BLaER1 (cell line): ENCODE results near the gene ZBP1.

Experiments used
- H3K27ac ChIP-seq: shearing (Covaris generic); formaldehyde crosslinking; 2 replicates; pipeline ENCODE4 v1.8.1; 2022
- H3K27me3 ChIP-seq: shearing (Covaris generic); formaldehyde crosslinking; 2 replicates; pipeline ENCODE4 v1.8.1; 2022
- H3K36me3 ChIP-seq: shearing (Covaris generic); formaldehyde crosslinking; 2 replicates; pipeline ENCODE4 v1.8.1; 2022
- H3K4me1 ChIP-seq: shearing (Covaris generic); formaldehyde crosslinking; 2 replicates; pipeline ENCODE4 v1.8.1; 2022
- H3K4me2 ChIP-seq: shearing (Covaris generic); formaldehyde crosslinking; 2 replicates; pipeline ENCODE4 v1.8.1; 2022
- H3K4me3 ChIP-seq: shearing (Covaris generic); formaldehyde crosslinking; 2 replicates; pipeline ENCODE4 v1.8.1; 2022
- H3K9ac ChIP-seq: shearing (Covaris generic); formaldehyde crosslinking; 2 replicates; pipeline ENCODE4 v1.8.1; 2022
- H3K9me3 ChIP-seq: shearing (Covaris generic); formaldehyde crosslinking; 2 replicates; pipeline ENCODE4 v1.8.1; 2022
- H4K20me1 ChIP-seq: shearing (Covaris generic); formaldehyde crosslinking; 2 replicates; pipeline ENCODE4 v1.8.1; 2022
- Cebpa-rat ChIP-seq: shearing (Covaris generic); IDR thresholded peaks from 2 replicates; pipeline ENCODE4 v1.8.1; 2022

ZBP1 gene, protein sequence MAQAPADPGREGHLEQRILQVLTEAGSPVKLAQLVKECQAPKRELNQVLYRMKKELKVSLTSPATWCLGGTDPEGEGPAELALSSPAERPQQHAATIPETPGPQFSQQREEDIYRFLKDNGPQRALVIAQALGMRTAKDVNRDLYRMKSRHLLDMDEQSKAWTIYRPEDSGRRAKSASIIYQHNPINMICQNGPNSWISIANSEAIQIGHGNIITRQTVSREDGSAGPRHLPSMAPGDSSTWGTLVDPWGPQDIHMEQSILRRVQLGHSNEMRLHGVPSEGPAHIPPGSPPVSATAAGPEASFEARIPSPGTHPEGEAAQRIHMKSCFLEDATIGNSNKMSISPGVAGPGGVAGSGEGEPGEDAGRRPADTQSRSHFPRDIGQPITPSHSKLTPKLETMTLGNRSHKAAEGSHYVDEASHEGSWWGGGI

DNA sequence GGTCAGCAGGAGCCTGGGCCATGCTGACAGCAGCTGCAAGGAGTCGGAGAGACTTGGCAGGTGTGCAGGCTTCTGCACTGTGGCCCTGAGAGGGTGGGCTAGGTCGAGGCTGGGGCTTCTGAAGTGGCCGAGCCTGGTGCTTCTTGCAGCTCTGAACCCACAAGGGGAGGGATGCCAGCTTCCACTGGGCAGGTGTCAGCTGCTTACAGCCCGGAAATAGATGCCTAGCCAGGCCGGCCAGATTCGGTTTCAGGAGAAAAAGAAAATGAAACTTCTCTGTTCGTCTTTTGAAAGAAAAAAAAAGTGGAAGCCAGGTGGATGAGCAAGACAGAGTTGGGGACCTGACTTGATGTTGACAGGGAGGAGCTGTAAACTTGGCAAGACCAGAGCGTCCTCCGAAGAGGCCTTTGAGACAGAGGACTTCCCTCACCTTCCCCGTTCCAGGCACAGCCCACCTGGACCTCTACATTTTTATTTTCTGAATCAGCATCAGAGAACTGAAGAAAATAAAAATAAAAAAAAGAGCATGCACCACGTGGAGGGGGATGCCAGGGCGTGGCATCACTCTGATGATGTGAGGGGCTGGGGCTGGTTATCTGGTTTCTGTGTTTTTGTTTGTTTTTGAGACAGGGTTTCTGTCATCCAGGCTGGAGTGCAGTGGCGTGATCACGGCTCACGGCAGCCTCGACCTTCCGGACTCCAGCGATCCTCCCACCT lies at the start of gene ZBP1:
TSS of gene ZBP1 (minus strand) at position 153 of the 717 bp plus-strand sequence. CDS start at position 22, 131 bp downstream.
- Histone ChIP-seq H3K4me1 (peaks cover 78% of the 10 kb centered on the region), H3K36me3 (no peaks in the 10 kb centered on the region), H3K4me2 (peak within 1 kb of the TSS; percentile 95), H3K4me3 (peak within 1 kb of the TSS; percentile 49), H3K27me3 (peaks cover 4% of the 10 kb centered on the region; the same call in 1 of the 2 replicates), H4K20me1 (peaks cover 19% of the 10 kb centered on the region), H3K9me3 (peaks cover 9% of the 10 kb centered on the region; the same call in 1 of the 2 replicates), H3K27ac (peak within 1 kb of the TSS; percentile 31; the same call in 1 of the 2 replicates), H3K9ac (0 out of 2 replicates have a peak within 1 kb of the TSS, but pooled peaks have one; percentile 12)
- no peak for TF ChIP-seq Cebpa-rat

DNA sequence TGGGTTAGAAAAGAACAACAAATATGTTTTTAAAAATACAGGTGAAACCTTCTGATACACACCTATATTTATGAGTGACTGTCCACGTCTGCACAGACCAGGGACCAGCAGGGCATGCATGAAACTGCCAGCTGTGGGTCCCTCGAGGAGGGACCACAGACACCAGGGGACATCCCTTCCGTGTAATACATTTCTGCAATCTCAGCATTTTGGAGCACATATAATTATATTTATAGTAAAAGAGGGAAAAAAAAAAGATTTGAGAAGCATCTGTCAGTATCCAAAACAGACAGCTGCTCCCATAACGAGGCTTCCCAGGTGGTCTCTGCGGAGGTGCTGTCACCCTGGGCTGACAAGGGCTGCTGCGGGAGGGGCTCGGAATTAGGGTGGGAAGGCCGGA lies 49.4 kb upstream of the ZBP1 start:
- H3K36me3 ChIP-seq, result peaks cover 5% of the 10 kb centered on the region; the same call in 1 of the 2 replicates
- H3K27ac ChIP-seq, result no peak overlapping the region
- peaks cover 100% of the 10 kb centered on the region for H3K4me1 ChIP-seq
- H3K27me3 ChIP-seq, result no peaks in the 10 kb centered on the region
- no peak for TF ChIP-seq Cebpa-rat
- no peak overlapping the region for H3K4me3 ChIP-seq
- H4K20me1 ChIP-seq, result peaks cover 89% of the 10 kb centered on the region
- H3K9ac ChIP-seq, result no peak overlapping the region
- peak overlapping the region; percentile 86 for H3K4me2 ChIP-seq
- H3K9me3 ChIP-seq, result no peaks in the 10 kb centered on the region

DNA sequence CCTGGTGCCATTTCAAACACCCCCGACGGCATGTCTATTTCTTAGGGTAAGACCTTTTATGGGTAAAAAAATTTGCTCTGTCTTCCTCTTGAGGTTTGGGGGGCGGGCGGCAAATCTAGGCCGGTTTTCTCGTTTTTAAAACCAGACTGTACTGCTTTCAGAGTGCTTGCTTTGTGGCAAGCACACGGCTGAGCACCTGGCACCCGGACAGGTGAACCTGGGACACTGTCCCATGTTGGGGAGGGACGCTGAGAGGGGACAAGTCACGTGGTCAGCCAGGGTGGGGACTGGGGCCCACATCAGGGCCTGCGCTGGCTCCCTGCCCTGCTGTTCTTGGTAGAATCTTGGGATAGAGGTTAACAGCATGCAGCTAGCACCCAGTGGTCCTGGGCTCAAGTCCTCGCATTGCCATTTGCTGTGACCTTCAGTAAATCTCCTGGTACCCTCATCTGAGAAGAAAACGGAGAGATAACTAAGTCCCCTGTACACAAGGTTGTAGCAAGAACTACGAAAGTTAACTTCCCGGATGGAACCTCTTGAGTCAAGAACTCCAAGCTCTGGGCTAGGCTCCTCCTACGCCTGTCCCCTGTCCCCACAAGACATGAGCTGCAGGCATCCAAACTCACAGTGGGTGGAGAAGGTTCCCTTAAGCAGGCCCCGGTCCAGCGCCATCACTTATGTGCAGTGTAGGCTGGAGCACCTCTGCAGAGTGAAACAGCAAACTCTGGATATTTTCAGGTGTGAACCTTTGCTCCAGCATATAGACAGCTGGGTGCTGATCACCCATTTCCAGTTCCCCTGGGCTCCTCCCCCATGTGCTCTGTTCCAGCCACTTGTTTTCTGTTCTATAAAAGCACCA lies 47.9 kb upstream of the ZBP1 start:
- H3K4me2 ChIP-seq, result peak overlapping the region; percentile 86
- peak overlapping the region; percentile 43; the same call in 1 of the 2 replicates for H3K9ac ChIP-seq
- no peaks in the 10 kb centered on the region for H3K9me3 ChIP-seq
- peaks cover 89% of the 10 kb centered on the region for H4K20me1 ChIP-seq
- peaks cover 100% of the 10 kb centered on the region for H3K4me1 ChIP-seq
- TF ChIP-seq Cebpa-rat, result no peak
- H3K36me3 ChIP-seq, result peaks cover 10% of the 10 kb centered on the region
- H3K27me3 ChIP-seq, result no peaks in the 10 kb centered on the region
- peak overlapping the region; percentile 69 for H3K27ac ChIP-seq
- H3K4me3 ChIP-seq, result peak overlapping the region; percentile 25; the same call in 1 of the 2 replicates

DNA sequence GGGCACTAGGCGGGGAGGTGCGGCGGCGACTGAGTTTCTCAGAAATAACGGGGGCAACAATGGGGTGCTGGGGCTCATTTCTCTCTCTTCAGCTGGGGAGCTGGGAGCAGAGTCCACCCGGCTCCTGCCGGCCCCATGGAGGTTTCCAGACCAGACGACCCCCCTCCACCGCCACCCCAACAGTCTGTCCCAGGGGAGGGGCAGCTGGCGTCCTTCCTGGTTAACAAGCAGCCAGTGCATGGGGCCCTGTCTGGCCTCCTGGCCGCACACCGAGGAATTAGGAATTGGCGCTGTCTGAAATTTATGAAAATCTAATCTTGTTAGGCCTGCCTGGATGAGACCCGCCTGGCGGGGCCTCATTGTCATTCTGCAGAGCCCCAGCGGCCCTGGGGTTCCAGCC lies 47.2 kb upstream of the ZBP1 start:
- H3K27ac ChIP-seq, result peak overlapping the region; percentile 69
- TF ChIP-seq Cebpa-rat, result no peak
- H3K4me1 ChIP-seq, result peaks cover 100% of the 10 kb centered on the region
- H3K36me3 ChIP-seq, result peaks cover 10% of the 10 kb centered on the region
- H4K20me1 ChIP-seq, result peaks cover 89% of the 10 kb centered on the region
- peak overlapping the region; percentile 86 for H3K4me2 ChIP-seq
- no peaks in the 10 kb centered on the region for H3K9me3 ChIP-seq
- H3K9ac ChIP-seq, result peak overlapping the region; percentile 43; the same call in 1 of the 2 replicates
- no peaks in the 10 kb centered on the region for H3K27me3 ChIP-seq
- H3K4me3 ChIP-seq, result peak overlapping the region; percentile 25; the same call in 1 of the 2 replicates

DNA sequence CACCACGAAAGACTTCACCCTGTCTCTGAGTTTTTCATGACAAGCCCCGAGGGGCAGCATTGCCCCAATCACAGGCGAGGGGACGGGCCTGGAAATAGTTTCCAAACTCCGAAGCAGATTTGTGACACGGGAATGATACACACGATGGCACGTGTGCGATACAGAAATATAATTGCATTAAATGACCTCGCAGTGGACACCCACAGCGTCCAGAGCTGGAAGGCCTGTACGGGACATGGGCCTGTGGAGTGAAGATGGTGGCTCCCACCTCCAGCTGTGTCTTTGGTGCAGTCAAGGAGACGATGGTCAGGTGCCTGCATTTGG lies 46.6 kb upstream of the ZBP1 start:
- Histone ChIP-seq H3K36me3 (peaks cover 10% of the 10 kb centered on the region), H3K27ac (peak overlapping the region; percentile 69; the same call in 1 of the 2 replicates), H3K27me3 (no peaks in the 10 kb centered on the region), H3K4me3 (peak overlapping the region; percentile 25; the same call in 1 of the 2 replicates), H4K20me1 (peaks cover 94% of the 10 kb centered on the region), H3K4me1 (peaks cover 100% of the 10 kb centered on the region), H3K9ac (peak overlapping the region; percentile 43; the same call in 1 of the 2 replicates), H3K9me3 (no peaks in the 10 kb centered on the region), H3K4me2 (peak overlapping the region; percentile 86)
- no peak for TF ChIP-seq Cebpa-rat

DNA sequence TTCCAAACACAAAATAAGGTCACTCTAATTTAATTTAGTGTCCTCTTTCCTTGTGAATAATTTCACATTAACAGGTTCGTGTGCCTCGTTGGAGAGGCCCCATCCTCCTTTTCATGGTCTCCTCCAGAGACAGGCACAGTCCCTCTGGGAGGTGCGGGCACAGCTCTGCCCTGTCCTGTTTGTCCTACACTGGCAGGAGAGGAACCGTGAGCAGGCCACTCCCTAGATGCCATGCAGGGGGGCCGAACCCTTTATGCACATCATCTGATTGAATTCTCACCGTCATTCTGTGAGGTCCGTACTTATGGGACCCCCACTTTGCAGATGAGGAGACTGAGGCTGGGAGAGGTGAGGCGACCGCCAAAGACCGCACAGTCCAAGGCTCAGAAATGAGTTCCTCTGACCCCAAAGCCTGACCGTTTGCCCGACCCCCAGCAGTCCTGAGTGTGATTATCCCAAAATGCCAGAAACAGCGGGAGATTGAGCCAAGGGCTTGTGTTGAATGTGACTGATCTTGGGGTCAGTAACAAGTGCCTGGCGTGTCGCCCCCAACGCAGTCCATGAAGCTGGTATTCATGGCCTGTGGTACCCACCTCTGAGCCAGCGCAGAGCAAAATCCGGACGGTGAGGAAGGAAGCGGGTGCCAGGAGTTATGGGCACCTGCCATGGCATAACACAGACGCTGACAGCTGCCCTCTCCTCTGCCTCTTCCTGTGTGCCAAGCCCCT lies 46.0 kb upstream of the ZBP1 start:
- peaks cover 10% of the 10 kb centered on the region for H3K36me3 ChIP-seq
- H3K27ac ChIP-seq, result peak overlapping the region; percentile 69
- peaks cover 94% of the 10 kb centered on the region for H4K20me1 ChIP-seq
- H3K4me3 ChIP-seq, result peak overlapping the region; percentile 25; the same call in 1 of the 2 replicates
- no peaks in the 10 kb centered on the region for H3K9me3 ChIP-seq
- H3K4me1 ChIP-seq, result peaks cover 100% of the 10 kb centered on the region
- 0 out of 2 replicates have a peak overlapping the region, but pooled peaks have one; percentile 43 for H3K9ac ChIP-seq
- TF ChIP-seq Cebpa-rat, result no peak
- no peaks in the 10 kb centered on the region for H3K27me3 ChIP-seq
- H3K4me2 ChIP-seq, result peak overlapping the region; percentile 86

DNA sequence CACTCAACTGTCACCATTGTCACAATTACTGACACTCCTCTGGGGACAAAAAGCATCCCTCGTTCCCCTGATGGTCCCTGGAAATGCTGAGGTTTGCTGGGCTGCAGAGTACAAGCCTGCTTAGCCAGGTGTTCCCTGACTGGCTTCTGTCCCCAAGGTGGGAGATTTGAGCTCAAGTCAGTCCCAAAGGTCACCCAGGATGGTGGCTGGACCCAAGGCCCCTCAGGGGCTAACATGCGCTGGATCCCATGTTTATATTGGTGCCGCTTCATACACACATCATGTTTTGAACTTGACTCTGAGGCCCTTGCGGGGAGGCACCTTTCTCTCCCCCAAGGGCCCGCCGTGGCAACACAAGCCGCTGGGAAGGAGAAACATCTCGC lies 45.4 kb upstream of the ZBP1 start:
- H3K9me3 ChIP-seq, result no peaks in the 10 kb centered on the region
- peaks cover 10% of the 10 kb centered on the region for H3K36me3 ChIP-seq
- no peaks in the 10 kb centered on the region for H3K27me3 ChIP-seq
- peak overlapping the region; percentile 86 for H3K4me2 ChIP-seq
- H3K4me1 ChIP-seq, result peaks cover 100% of the 10 kb centered on the region
- H3K4me3 ChIP-seq, result no peak overlapping the region
- H3K27ac ChIP-seq, result peak overlapping the region; percentile 69; the same call in 1 of the 2 replicates
- no peak overlapping the region for H3K9ac ChIP-seq
- no peak for TF ChIP-seq Cebpa-rat
- peaks cover 96% of the 10 kb centered on the region for H4K20me1 ChIP-seq

DNA sequence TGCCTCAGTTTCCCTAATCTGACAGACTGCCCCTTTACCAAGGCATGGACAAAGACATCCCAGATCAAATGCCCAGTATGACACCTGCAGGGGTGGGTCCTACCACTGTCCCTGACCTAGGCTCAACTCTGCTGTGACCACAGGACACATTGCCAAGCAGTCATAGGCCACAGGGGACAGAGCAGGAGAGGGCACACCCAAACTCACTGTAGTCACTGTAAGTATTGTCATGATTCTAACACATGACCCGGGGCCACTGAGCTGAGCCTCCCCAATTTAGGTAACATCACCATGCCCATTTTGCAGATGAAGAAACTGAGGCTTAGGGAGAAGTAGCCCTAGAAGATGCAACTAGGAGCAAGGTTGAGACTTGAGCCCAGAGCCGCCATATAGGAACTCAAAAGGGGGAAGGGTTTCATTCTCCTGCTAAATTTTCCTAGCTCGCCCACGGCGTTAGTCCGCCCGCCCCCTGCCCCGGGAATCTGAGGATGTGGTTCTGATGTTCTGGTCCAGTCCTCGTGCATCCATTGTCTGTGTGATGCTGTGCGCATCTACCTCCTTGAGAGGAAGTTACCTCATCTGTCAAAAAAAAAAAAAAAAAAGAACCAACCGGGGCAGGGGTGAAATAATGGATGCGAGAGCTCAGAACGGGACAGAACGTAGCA lies 44.8 kb upstream of the ZBP1 start:
- Histone ChIP-seq H4K20me1 (peaks cover 96% of the 10 kb centered on the region), H3K9ac (no peak overlapping the region), H3K27me3 (no peaks in the 10 kb centered on the region), H3K4me3 (no peak overlapping the region), H3K9me3 (no peaks in the 10 kb centered on the region), H3K27ac (no peak overlapping the region), H3K4me1 (peaks cover 100% of the 10 kb centered on the region), H3K36me3 (peaks cover 10% of the 10 kb centered on the region), H3K4me2 (peak overlapping the region; percentile 86)
- no peak for TF ChIP-seq Cebpa-rat
